Measurements from ENCODE around the gene DLGAP5.
A peak's percentile ranks its signal among the peaks of the same experiment; 100 is the strongest.

The DLGAP5 gene

GRCh38 chr14:55107766-55108554 is 83.4 kb downstream of the DLGAP5 start:
- no peak for DNase-seq (ENCODE audit: low read depth)

- DNase-seq (ENCODE audit: low read depth) = no peak
Observed at GRCh38 chr14:55105991-55106390, 85.4 kb downstream of the DLGAP5 start.

- no peak for DNase-seq (ENCODE audit: low read depth)
Observed at GRCh38 chr14:55103971-55104954, 87.1 kb downstream of the DLGAP5 start.

GRCh38 chr14:55103005-55103640 is 88.3 kb downstream of the DLGAP5 start:
- DNase-seq (ENCODE audit: low read depth) = peak; percentile 24

- DNase-seq (ENCODE audit: low read depth) = peak; percentile 9
Observed at GRCh38 chr14:55102141-55102621, 89.2 kb downstream of the DLGAP5 start.

- DNase-seq (ENCODE audit: low read depth) = no peak
Observed at GRCh38 chr14:55101698-55102097, 89.7 kb downstream of the DLGAP5 start.

GRCh38 chr14:55099756-55100155 is 91.6 kb downstream of the DLGAP5 start:
- no peak for DNase-seq (ENCODE audit: low read depth)

- no peak for DNase-seq (ENCODE audit: low read depth)
Observed at GRCh38 chr14:55098561-55098898, 92.9 kb downstream of the DLGAP5 start.
